Left lobe of liver (tissue), 1 donor: ENCODE results near the gene SPDYE16. TPM values are rescaled to one million over a fixed set of nuclear protein-coding genes. Genes with fewer than 3 reads are reported as not detected.

Experiments used
- total RNA-seq: library from RNA; stranded (reverse); gene quantifications from one replicate; pipeline ENCODE4 v1.2.1, GENCODE V29; 2021
- donor health status: DM: no; HTN: yes; CAD: no.

Gene SPDYE16
- total RNA-seq, 1 donor from 2014 or later, result 0.13 TPM

Other genes starting within 250 kb of the SPDYE16 start
- 72.4 TPM for gene HSPB1, start 240.6 kb downstream of the SPDYE16 start, total RNA-seq
- gene YWHAG, start 184.3 kb downstream of the SPDYE16 start, total RNA-seq, result 44.8 TPM
- 2.5 TPM for gene SSC4D, start 133.6 kb downstream of the SPDYE16 start, total RNA-seq
- 0.20 TPM for gene ZP3, start 118.3 kb downstream of the SPDYE16 start, total RNA-seq
- gene DTX2, start 81.6 kb downstream of the SPDYE16 start, total RNA-seq, result 12.0 TPM
- gene UPK3B, start 32.7 kb downstream of the SPDYE16 start, total RNA-seq, result 1.2 TPM
- 4.4 TPM for gene POMZP3, start 84.0 kb upstream of the SPDYE16 start, total RNA-seq